HEK293T (cell line): ENCODE measurements around the gene PLA1A.

Source experiments
- BHLHE40 ChIP-seq: fragments of 450-650 bp; IDR thresholded peaks from 2 replicates; pipeline ENCODE4 v1.6.1; 2016; ENCODE audit warnings: mild to moderate bottlenecking, moderate library complexity, borderline replicate concordance
- CTBP1 ChIP-seq: fragments of 450-650 bp; IDR thresholded peaks from 2 replicates; pipeline ENCODE4 v1.6.1; 2016; ENCODE audit warnings: borderline replicate concordance
- ELF4 ChIP-seq: fragments of 450-650 bp; IDR thresholded peaks from 2 replicates; pipeline ENCODE4 v1.6.1; 2017; ENCODE audit warnings: antibody characterized with exemption
- FOXA1 ChIP-seq: fragments of 450-650 bp; IDR thresholded peaks from 2 replicates; pipeline ENCODE4 v1.6.1; 2016; ENCODE audit warnings: mild to moderate bottlenecking
- FOXK2 ChIP-seq: fragments of 450-650 bp; IDR thresholded peaks from 2 replicates; pipeline ENCODE4 v1.6.1; 2016; ENCODE audit warnings: mild to moderate bottlenecking
- FOXM1 ChIP-seq: fragments of 450-650 bp; IDR thresholded peaks from 2 replicates; pipeline ENCODE4 v1.6.1; 2017; ENCODE audit warnings: mild to moderate bottlenecking, borderline replicate concordance
- SP1 ChIP-seq: fragments of 450-650 bp; IDR thresholded peaks from 2 replicates; pipeline ENCODE4 v1.6.1; 2017
- SUZ12 ChIP-seq: fragments of 450-650 bp; IDR thresholded peaks from 2 replicates; pipeline ENCODE4 v1.6.1; 2016; ENCODE audit warnings: mild to moderate bottlenecking
- ZNF384 ChIP-seq: fragments of 450-650 bp; IDR thresholded peaks from 2 replicates; pipeline ENCODE4 v1.6.1; 2016

DNA sequence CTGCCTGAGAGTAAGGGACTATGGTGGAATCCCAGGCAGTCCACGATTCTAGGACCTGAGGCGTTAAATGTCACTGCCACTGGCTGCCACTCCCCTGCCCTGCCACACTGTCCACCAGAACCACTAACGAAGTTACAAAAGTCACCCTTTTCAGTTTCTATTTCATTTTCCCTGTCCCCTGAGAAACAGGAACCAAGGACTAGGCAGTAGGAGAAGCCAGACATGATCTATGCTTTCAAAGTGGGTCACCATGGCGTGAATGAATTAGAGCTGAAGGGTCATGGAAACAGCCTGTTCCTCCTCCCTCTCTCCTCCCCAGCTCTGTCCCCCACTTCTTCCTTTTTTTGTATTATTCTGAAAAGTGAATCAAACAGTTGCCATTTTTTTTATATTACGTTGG lies 27.5 kb upstream of the PLA1A start:
- TF ChIP-seq SUZ12 (no peak), BHLHE40 (no peak), ELF4 (no peak), SP1 (no peak), FOXA1 (no peak), FOXM1 (no peak), ZNF384 (no peak), CTBP1 (no peak), FOXK2 (no peak)
